GM12878 (cell line): ENCODE measurements around the gene CD82. TPM values are rescaled to one million over a fixed set of nuclear protein-coding genes. Genes with fewer than 3 reads are reported as not detected.

Experiments
- CUX1 ChIP-seq: IDR thresholded peaks from 2 replicates; pipeline ENCODE4 v1.6.1; 2012; ENCODE audit warnings: improper control_type of control experiment, low read depth, low read length; ENCODE audit not compliant: insufficient replicate concordance
- USF1 ChIP-seq: IDR thresholded peaks from 2 replicates; pipeline ENCODE4 v1.6.1; 2011; ENCODE audit warnings: borderline replicate concordance, low read depth, mild to moderate bottlenecking, moderate library complexity, mixed read lengths, low read length; ENCODE audit not compliant: insufficient read depth; ENCODE audit errors: extremely low read length
- polyA plus RNA-seq, 11 experiments: library from polyadenylated mRNA; depleted of rRNA in 4 of 11; unstranded in 6 of 11; stranded (reverse) in 5 of 11; fragments of >200 nt; fragmentation: Nextera tagmentation in 4 of 11; fragmentation: Illumina TruSeq in 1 of 11; extraction: Ambion mirVana in 4 of 11; extraction: Trizol in 1 of 11; gene quantifications; 1 replicate in 1 of 11; 2 replicates in 10 of 11; pipeline versions ENCODE4 v1.2.1 to v1.2.3, GENCODE V29; 2011 to 2016; ENCODE audit warnings: inconsistent platforms in 2 of 11, missing spikeins in 2 of 11, low read depth in 1 of 11
- total RNA-seq, 4 experiments: library from RNA; depleted of rRNA in 3 of 4; stranded (reverse); fragments of >200 nt in 3 of 4; fragmentation: Illumina TruSeq in 1 of 4; extraction: Trizol in 1 of 4; gene quantifications; 2 replicates each; pipeline versions ENCODE4 v1.2.1 to v1.2.3, GENCODE V29; 2013 to 2021
- TF ChIP-seq, protein P1 (sequence below): IDR thresholded peaks from 2 replicates; pipeline ENCODE4 v1.6.1; 2012; ENCODE audit warnings: low read length, inconsistent platforms

Gene CD82
- total and polyA plus RNA-seq, 10 of the 15 experiments (the other 5 are each of a cell fraction or from before 2014, with no cell fraction given) = 5.2 to 180 (median 84.7) TPM

DNA sequence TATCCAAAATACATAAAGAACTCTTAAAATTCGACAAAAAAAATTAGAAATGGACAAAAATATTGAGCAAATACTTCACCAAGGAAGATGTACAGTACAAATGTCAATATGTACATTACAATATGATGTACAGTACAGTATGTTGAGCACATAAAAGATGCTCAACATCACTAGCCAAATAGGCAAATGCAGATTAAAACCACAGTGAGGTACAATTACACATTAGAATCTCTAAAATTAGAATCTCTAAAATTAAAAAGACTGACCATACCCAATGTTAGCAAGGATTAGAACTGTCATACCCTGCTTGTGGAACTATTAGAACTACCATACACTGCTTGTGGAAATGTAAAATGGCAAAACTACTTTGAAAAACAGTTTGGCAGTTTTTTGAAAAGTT is 82.6 kb downstream of the CD82 start (continued):
- TF ChIP-seq CUX1 (no peak), USF1 (no peak)
- TF ChIP-seq, protein P1, sequence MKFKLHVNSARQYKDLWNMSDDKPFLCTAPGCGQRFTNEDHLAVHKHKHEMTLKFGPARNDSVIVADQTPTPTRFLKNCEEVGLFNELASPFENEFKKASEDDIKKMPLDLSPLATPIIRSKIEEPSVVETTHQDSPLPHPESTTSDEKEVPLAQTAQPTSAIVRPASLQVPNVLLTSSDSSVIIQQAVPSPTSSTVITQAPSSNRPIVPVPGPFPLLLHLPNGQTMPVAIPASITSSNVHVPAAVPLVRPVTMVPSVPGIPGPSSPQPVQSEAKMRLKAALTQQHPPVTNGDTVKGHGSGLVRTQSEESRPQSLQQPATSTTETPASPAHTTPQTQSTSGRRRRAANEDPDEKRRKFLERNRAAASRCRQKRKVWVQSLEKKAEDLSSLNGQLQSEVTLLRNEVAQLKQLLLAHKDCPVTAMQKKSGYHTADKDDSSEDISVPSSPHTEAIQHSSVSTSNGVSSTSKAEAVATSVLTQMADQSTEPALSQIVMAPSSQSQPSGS = no peak
